Loucy (cell line): Measurements from ENCODE around the gene ABLIM2.

Source experiments
- EZH2phosphoT487 ChIP-seq: fragments of 200-600 bp; IDR thresholded peaks from 2 replicates; pipeline ENCODE4 v1.6.1; 2018; ENCODE audit warnings: antibody characterized with exemption, mild to moderate bottlenecking, moderate library complexity, borderline replicate concordance
- TF ChIP-seq, protein P1 (sequence below): fragments of 200-600 bp; sonication (generic); conservative IDR thresholded peaks from 2 replicates; pipeline ENCODE4 v1.5.1; 2014; ENCODE audit warnings: mild to moderate bottlenecking, antibody characterized with exemption, low read length

DNA sequence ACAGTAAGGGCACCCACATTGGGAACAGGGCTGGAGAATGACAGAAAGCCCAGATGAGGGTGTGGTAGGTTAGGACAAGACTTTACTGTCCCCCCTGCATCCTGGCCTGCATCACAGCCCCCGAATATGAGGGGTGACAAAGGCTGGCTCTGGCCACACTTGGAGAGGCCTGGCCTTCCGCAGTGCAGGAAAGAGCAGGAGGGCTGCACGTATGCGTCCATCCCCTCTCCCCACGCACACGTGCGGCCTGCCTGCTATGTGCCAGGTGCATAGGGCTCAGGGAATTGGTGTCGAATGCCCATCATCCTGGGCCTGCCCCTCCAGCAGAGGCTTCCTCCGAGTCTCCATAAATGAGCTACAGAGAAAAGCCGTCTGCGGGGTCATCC, 80.5 kb downstream of the ABLIM2 start:
- TF ChIP-seq, protein P1, sequence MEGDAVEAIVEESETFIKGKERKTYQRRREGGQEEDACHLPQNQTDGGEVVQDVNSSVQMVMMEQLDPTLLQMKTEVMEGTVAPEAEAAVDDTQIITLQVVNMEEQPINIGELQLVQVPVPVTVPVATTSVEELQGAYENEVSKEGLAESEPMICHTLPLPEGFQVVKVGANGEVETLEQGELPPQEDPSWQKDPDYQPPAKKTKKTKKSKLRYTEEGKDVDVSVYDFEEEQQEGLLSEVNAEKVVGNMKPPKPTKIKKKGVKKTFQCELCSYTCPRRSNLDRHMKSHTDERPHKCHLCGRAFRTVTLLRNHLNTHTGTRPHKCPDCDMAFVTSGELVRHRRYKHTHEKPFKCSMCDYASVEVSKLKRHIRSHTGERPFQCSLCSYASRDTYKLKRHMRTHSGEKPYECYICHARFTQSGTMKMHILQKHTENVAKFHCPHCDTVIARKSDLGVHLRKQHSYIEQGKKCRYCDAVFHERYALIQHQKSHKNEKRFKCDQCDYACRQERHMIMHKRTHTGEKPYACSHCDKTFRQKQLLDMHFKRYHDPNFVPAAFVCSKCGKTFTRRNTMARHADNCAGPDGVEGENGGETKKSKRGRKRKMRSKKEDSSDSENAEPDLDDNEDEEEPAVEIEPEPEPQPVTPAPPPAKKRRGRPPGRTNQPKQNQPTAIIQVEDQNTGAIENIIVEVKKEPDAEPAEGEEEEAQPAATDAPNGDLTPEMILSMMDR = no peak
- no peak for TF ChIP-seq EZH2phosphoT487
